Keratinocyte (primary cell): ENCODE data around the gene TGFB1I1. TPM values are rescaled to one million over a fixed set of nuclear protein-coding genes. Genes with fewer than 3 reads are reported as not detected.

ENCODE experiments used
- DNase-seq: peaks from one replicate; pipeline ENCODE4 v3.0.0-alpha.2; 2011; ENCODE audit warnings: low read depth, missing footprints, low spot score
- FAIRE-seq: peaks from 2 replicates; lab custom pipeline; 2011; peaks lifted over from hg19 to GRCh38; lab: Jason Lieb, UNC
- H2AFZ ChIP-seq: 2 replicates; pipeline ENCODE4 v1.6.0; 2012; ENCODE audit warnings: low read length, control low read depth, inconsistent platforms; ENCODE audit not compliant: control insufficient read depth
- H3K27ac ChIP-seq: 2 replicates; pipeline ENCODE4 v1.5.1; 2011; ENCODE audit warnings: low read length; ENCODE audit not compliant: control insufficient read depth, insufficient read depth
- H3K27me3 ChIP-seq: 3 replicates; pipeline ENCODE4 v1.6.0; 2011; ENCODE audit warnings: low read length; ENCODE audit not compliant: control insufficient read depth, insufficient read depth; ENCODE audit errors: extremely low read depth
- H3K36me3 ChIP-seq, 2 experiments: 2 replicates in 1 of 2; 3 replicates in 1 of 2; pipeline ENCODE4 v1.5.1; 2011; ENCODE audit warnings: low read length in 2 of 2, mild to moderate bottlenecking in 1 of 2; ENCODE audit not compliant: control insufficient read depth in 2 of 2, insufficient read depth in 2 of 2; ENCODE audit errors: extremely low read depth in 1 of 2
- H3K4me1 ChIP-seq: 3 replicates; pipeline ENCODE4 v1.5.1; 2011; ENCODE audit warnings: low read length; ENCODE audit not compliant: control insufficient read depth, insufficient read depth; ENCODE audit errors: extremely low read depth
- H3K4me2 ChIP-seq: 3 replicates; pipeline ENCODE4 v1.6.0; 2011; ENCODE audit warnings: low read depth, low read length; ENCODE audit not compliant: control insufficient read depth, insufficient read depth; ENCODE audit errors: extremely low read depth
- H3K4me3 ChIP-seq, 3 experiments: fragments of 200-600 bp in 1 of 3; sonication (generic) in 1 of 3; 2 replicates in 2 of 3; 3 replicates in 1 of 3; pipeline ENCODE4 v1.5.1; 2011 to 2016; ENCODE audit warnings: low read length in 3 of 3, mild to moderate bottlenecking in 3 of 3, control low read depth in 2 of 3, inconsistent platforms in 1 of 3, low read depth in 1 of 3, mixed read lengths in 1 of 3, mixed run types in 1 of 3, moderate library complexity in 1 of 3; ENCODE audit not compliant: control insufficient read depth in 2 of 3, insufficient read depth in 2 of 3; ENCODE audit errors: extremely low read depth in 1 of 3
- H3K79me2 ChIP-seq: 2 replicates; pipeline ENCODE4 v1.6.0; 2012; ENCODE audit warnings: low read length; ENCODE audit not compliant: control insufficient read depth, insufficient read depth
- H3K9ac ChIP-seq: 3 replicates; pipeline ENCODE4 v1.6.0; 2011; ENCODE audit warnings: low read length; ENCODE audit not compliant: control insufficient read depth, insufficient read depth; ENCODE audit errors: extremely low read depth
- H3K9me1 ChIP-seq: 3 replicates; pipeline ENCODE4 v1.6.0; 2011; ENCODE audit warnings: low read length; ENCODE audit not compliant: control insufficient read depth, insufficient read depth; ENCODE audit errors: extremely low read depth
- H3K9me3 ChIP-seq: 2 replicates; pipeline ENCODE4 v1.5.1; 2012; ENCODE audit warnings: low read depth, low read length; ENCODE audit not compliant: control insufficient read depth
- H4K20me1 ChIP-seq: 3 replicates; pipeline ENCODE4 v1.6.0; 2011; ENCODE audit warnings: low read length; ENCODE audit not compliant: control insufficient read depth, insufficient read depth; ENCODE audit errors: extremely low read depth
- CTCF ChIP-seq, 3 experiments: IDR thresholded peaks in 1 of 3; conservative IDR thresholded peaks in 1 of 3; optimal IDR thresholded peaks in 1 of 3; 2 replicates in 2 of 3; 3 replicates in 1 of 3; pipeline versions ENCODE3 to v1.5.1; 2011; ENCODE audit warnings: low read length in 3 of 3, mild to moderate bottlenecking in 3 of 3, moderate library complexity in 2 of 3, control low read depth in 1 of 3, inconsistent platforms in 1 of 3; ENCODE audit not compliant: insufficient read depth in 2 of 3; ENCODE audit errors: extremely low read depth in 1 of 3
- EZH2 ChIP-seq: IDR thresholded peaks from one replicate; pipeline ENCODE4 v1.6.1; 2012; ENCODE audit warnings: inconsistent platforms, mild to moderate bottlenecking, low read length, moderate library complexity
- dilution Hi-C: fragments of 300-500 bp; cut with MboI; formaldehyde crosslinking; loops from one replicate; pipeline ENCODE4 v1.7.0; 2020; ENCODE audit warnings: low sequenced_read_pairs; ENCODE audit not compliant: extremely low pct_ligation_motif_present
- polyA plus RNA-seq, 5 experiments: library from polyadenylated mRNA; depleted of rRNA in 3 of 5; stranded (reverse) in 3 of 5; stranded (forward) in 1 of 5; unstranded in 1 of 5; fragments of >200 nt; gene quantifications; 1 replicate in 1 of 5; 2 replicates in 3 of 5; 3 replicates in 1 of 5; pipeline versions ENCODE4 v1.2.1 to v1.2.3, GENCODE V29; 2011 to 2012; ENCODE audit warnings: missing spikeins in 2 of 5, low read depth in 1 of 5, low replicate concordance in 1 of 5

The TGFB1I1 gene
- polyA plus RNA-seq, 1 donor (not counting 4 experiments of a cell fraction or from before 2014, with no cell fraction given): 3.7 TPM

GRCh38 chr16:31474773-31475738, 3.1 kb downstream of the TGFB1I1 start:
- FAIRE-seq (no peak), DNase-seq (no peak)
- no peak for TF ChIP-seq EZH2
- no peak for TF ChIP-seq CTCF (optimal IDR thresholded peaks at IDR 0.05 in 1 of 3, IDR thresholded peaks at IDR 0.05 in 1 of 3, conservative IDR thresholded peaks at IDR 0.05 in 1 of 3; ENCODE audit: extremely low read depth in 1 of 3, insufficient read depth in 2 of 3, low read length in 3 of 3)
- Histone ChIP-seq H3K9ac (no peak overlapping the region), H3K27ac (no peak overlapping the region), H3K36me3 (peaks cover 0 to 3% of the 10 kb centered on the region in 2 experiments), H3K4me1 (peaks cover 5% of the 10 kb centered on the region), H3K9me3 (no peaks in the 10 kb centered on the region), H3K4me3 (no peak overlapping the region), H3K9me1 (no peaks in the 10 kb centered on the region), H3K79me2 (no peaks in the 10 kb centered on the region), H4K20me1 (no peaks in the 10 kb centered on the region), H2AFZ (no peak overlapping the region), H3K4me2 (no peak overlapping the region), H3K27me3 (no peaks in the 10 kb centered on the region)
- dilution Hi-C loops: no loop called here

- no peak overlapping the region for H2AFZ ChIP-seq
- no peaks in the 10 kb centered on the region for H3K79me2 ChIP-seq
- H3K36me3 ChIP-seq: peaks cover 0 to 3% of the 10 kb centered on the region in 2 experiments
- H3K4me3 ChIP-seq: no peak overlapping the region
- H3K9me1 ChIP-seq: no peaks in the 10 kb centered on the region
- dilution Hi-C loops: no loop called here
- FAIRE-seq: no peak
- DNase-seq: no peak
- H3K27ac ChIP-seq: no peak overlapping the region
- H3K4me2 ChIP-seq: no peak overlapping the region
- peaks cover 5% of the 10 kb centered on the region for H3K4me1 ChIP-seq
- H3K27me3 ChIP-seq: no peaks in the 10 kb centered on the region
- H4K20me1 ChIP-seq: no peaks in the 10 kb centered on the region
- no peaks in the 10 kb centered on the region for H3K9me3 ChIP-seq
- TF ChIP-seq EZH2 (no peak), CTCF (optimal IDR thresholded peaks at IDR 0.05 in 1 of 3, IDR thresholded peaks at IDR 0.05 in 1 of 3, conservative IDR thresholded peaks at IDR 0.05 in 1 of 3; ENCODE audit: extremely low read depth in 1 of 3, insufficient read depth in 2 of 3, low read length in 3 of 3) (no peak)
- H3K9ac ChIP-seq: no peak overlapping the region
These were observed 4.0 kb downstream of the TGFB1I1 start for GRCh38 chr16:31475946-31476302.
